HEK293T (cell line): ENCODE measurements around the gene TCERG1L.

Experiments used
- CTCF ChIA-PET: fragments of 350-600 bp; formaldehyde crosslinking; extraction: SDS; loops from one replicate; lab custom pipeline; 2021; ENCODE audit warnings: antibody characterized with exemption, inconsistent platforms; lab: Yijun Ruan, JAX
- POLR2A ChIA-PET: fragments of 350-600 bp; formaldehyde crosslinking; extraction: SDS; loops from one replicate; lab custom pipeline; 2020; ENCODE audit warnings: antibody characterized with exemption, inconsistent platforms; lab: Yijun Ruan, JAX
- DNase-seq: peaks from one replicate; pipeline ENCODE4 v3.0.0; 2012; ENCODE audit warnings: mixed read lengths; ENCODE audit errors: extremely low spot score
- ARNT ChIP-seq: fragments of 450-650 bp; IDR thresholded peaks from 2 replicates; pipeline ENCODE4 v1.6.1; 2017; ENCODE audit warnings: mild to moderate bottlenecking
- BHLHE40 ChIP-seq: fragments of 450-650 bp; IDR thresholded peaks from 2 replicates; pipeline ENCODE4 v1.6.1; 2016; ENCODE audit warnings: mild to moderate bottlenecking, moderate library complexity, borderline replicate concordance
- CTBP1 ChIP-seq: fragments of 450-650 bp; IDR thresholded peaks from 2 replicates; pipeline ENCODE4 v1.6.1; 2016; ENCODE audit warnings: borderline replicate concordance
- ELF4 ChIP-seq: fragments of 450-650 bp; IDR thresholded peaks from 2 replicates; pipeline ENCODE4 v1.6.1; 2017; ENCODE audit warnings: antibody characterized with exemption
- FOXA1 ChIP-seq: fragments of 450-650 bp; IDR thresholded peaks from 2 replicates; pipeline ENCODE4 v1.6.1; 2016; ENCODE audit warnings: mild to moderate bottlenecking
- FOXK2 ChIP-seq: fragments of 450-650 bp; IDR thresholded peaks from 2 replicates; pipeline ENCODE4 v1.6.1; 2016; ENCODE audit warnings: mild to moderate bottlenecking
- FOXM1 ChIP-seq: fragments of 450-650 bp; IDR thresholded peaks from 2 replicates; pipeline ENCODE4 v1.6.1; 2017; ENCODE audit warnings: mild to moderate bottlenecking, borderline replicate concordance
- HDGF ChIP-seq: fragments of 450-650 bp; IDR thresholded peaks from 2 replicates; pipeline ENCODE4 v1.6.1; 2017; ENCODE audit warnings: antibody characterized with exemption, borderline replicate concordance
- L3MBTL2 ChIP-seq: fragments of 450-650 bp; conservative IDR thresholded peaks from 2 replicates; pipeline ENCODE4 v1.6.1; 2016; ENCODE audit warnings: mild to moderate bottlenecking
- LEF1 ChIP-seq: fragments of 450-650 bp; IDR thresholded peaks from 2 replicates; pipeline ENCODE4 v1.6.1; 2017; ENCODE audit warnings: mild to moderate bottlenecking, borderline replicate concordance
- NFRKB ChIP-seq: fragments of 450-650 bp; IDR thresholded peaks from 2 replicates; pipeline ENCODE4 v1.6.1; 2016; ENCODE audit warnings: mild to moderate bottlenecking, moderate library complexity
- PKNOX1 ChIP-seq: fragments of 450-650 bp; IDR thresholded peaks from 2 replicates; pipeline ENCODE4 v1.6.1; 2016
- SP1 ChIP-seq: fragments of 450-650 bp; IDR thresholded peaks from 2 replicates; pipeline ENCODE4 v1.6.1; 2017
- SUZ12 ChIP-seq: fragments of 450-650 bp; IDR thresholded peaks from 2 replicates; pipeline ENCODE4 v1.6.1; 2016; ENCODE audit warnings: mild to moderate bottlenecking
- TARDBP ChIP-seq: fragments of 450-650 bp; IDR thresholded peaks from 2 replicates; pipeline ENCODE4 v1.6.1; 2016
- ZNF384 ChIP-seq: fragments of 450-650 bp; IDR thresholded peaks from 2 replicates; pipeline ENCODE4 v1.6.1; 2016

Gene TCERG1L

GRCh38 chr10:131219584-131219886, 92.0 kb downstream of the TCERG1L start:
- DNase-seq, result no peak
- ChIA-PET POLR2A (no interaction called here), CTCF (no interaction called here)
- TF ChIP-seq ARNT, result no peak
- TF ChIP-seq ZNF384, result no peak
- TF ChIP-seq PKNOX1, result no peak
- TF ChIP-seq TARDBP, result no peak
- TF ChIP-seq ELF4, result no peak
- no peak for TF ChIP-seq FOXM1
- TF ChIP-seq NFRKB, result no peak
- no peak for TF ChIP-seq LEF1
- no peak for TF ChIP-seq BHLHE40
- TF ChIP-seq SP1, result no peak
- TF ChIP-seq CTBP1, result no peak
- no peak for TF ChIP-seq SUZ12
- TF ChIP-seq FOXA1, result no peak
- TF ChIP-seq L3MBTL2, result no peak
- no peak for TF ChIP-seq FOXK2
- no peak for TF ChIP-seq HDGF

- no peak for TF ChIP-seq FOXA1
- no peak for TF ChIP-seq ELF4
- no peak for DNase-seq
- POLR2A ChIA-PET, result no interaction called here
- CTCF ChIA-PET, result no interaction called here
These were observed 92.5 kb downstream of the TCERG1L start for GRCh38 chr10:131218811-131219583.

GRCh38 chr10:131216681-131217230, 94.8 kb downstream of the TCERG1L start:
- POLR2A ChIA-PET, result no interaction called here
- CTCF ChIA-PET, result interaction anchor here (0.6 kb wide), 1 partner anchor 249 kb away, joined by 4 read pairs; no protein-coding TSS in a partner anchor
- TF ChIP-seq ELF4, result no peak
- TF ChIP-seq FOXA1, result no peak
- TF ChIP-seq LEF1, result no peak
- DNase-seq, result no peak

- POLR2A ChIA-PET, result no interaction called here
These were observed 95.7 kb downstream of the TCERG1L start for GRCh38 chr10:131215776-131216175.

GRCh38 chr10:131214521-131215244, 96.8 kb downstream of the TCERG1L start:
- no peak for DNase-seq
- POLR2A ChIA-PET, result no interaction called here
- CTCF ChIA-PET, result no interaction called here
- no peak for TF ChIP-seq SUZ12
- TF ChIP-seq FOXM1, result no peak
- TF ChIP-seq ELF4, result no peak
- no peak for TF ChIP-seq PKNOX1
- TF ChIP-seq TARDBP, result no peak
- no peak for TF ChIP-seq CTBP1
- no peak for TF ChIP-seq FOXK2
- TF ChIP-seq BHLHE40, result no peak
- TF ChIP-seq HDGF, result no peak
- no peak for TF ChIP-seq ARNT
- no peak for TF ChIP-seq LEF1
- no peak for TF ChIP-seq L3MBTL2
- no peak for TF ChIP-seq FOXA1
- no peak for TF ChIP-seq NFRKB
- no peak for TF ChIP-seq ZNF384
- no peak for TF ChIP-seq SP1

More at GRCh38 chr10:131215776-131216175, 95.7 kb downstream of the TCERG1L start:
- DNase-seq, result no peak
- TF ChIP-seq TARDBP (no peak), SUZ12 (no peak), NFRKB (no peak), FOXM1 (no peak), PKNOX1 (no peak), BHLHE40 (no peak), ARNT (no peak), CTBP1 (no peak), ZNF384 (no peak), HDGF (no peak), ELF4 (no peak), L3MBTL2 (no peak), FOXK2 (no peak), LEF1 (no peak)
- CTCF ChIA-PET, result no interaction called here

- CTCF ChIA-PET, result no interaction called here
- POLR2A ChIA-PET, result no interaction called here
- TF ChIP-seq SUZ12, result no peak
- TF ChIP-seq LEF1, result no peak
- TF ChIP-seq L3MBTL2, result no peak
- no peak for TF ChIP-seq CTBP1
- TF ChIP-seq ZNF384, result no peak
- TF ChIP-seq NFRKB, result no peak
- no peak for TF ChIP-seq BHLHE40
- no peak for TF ChIP-seq FOXM1
- TF ChIP-seq HDGF, result no peak
- no peak for TF ChIP-seq ELF4
- no peak for TF ChIP-seq ARNT
- TF ChIP-seq FOXA1, result no peak
- no peak for TF ChIP-seq TARDBP
- TF ChIP-seq SP1, result no peak
- TF ChIP-seq FOXK2, result no peak
- no peak for TF ChIP-seq PKNOX1
- DNase-seq, result no peak
These were observed 97.6 kb downstream of the TCERG1L start for GRCh38 chr10:131213741-131214505.
